Measurements from ENCODE around the gene PDK2. TPM values are rescaled to one million over a fixed set of nuclear protein-coding genes. Genes with fewer than 3 reads are reported as not detected.

PDK2 gene
- total RNA-seq, 1 donor from 2014 or later = 13.7 TPM

DNA sequence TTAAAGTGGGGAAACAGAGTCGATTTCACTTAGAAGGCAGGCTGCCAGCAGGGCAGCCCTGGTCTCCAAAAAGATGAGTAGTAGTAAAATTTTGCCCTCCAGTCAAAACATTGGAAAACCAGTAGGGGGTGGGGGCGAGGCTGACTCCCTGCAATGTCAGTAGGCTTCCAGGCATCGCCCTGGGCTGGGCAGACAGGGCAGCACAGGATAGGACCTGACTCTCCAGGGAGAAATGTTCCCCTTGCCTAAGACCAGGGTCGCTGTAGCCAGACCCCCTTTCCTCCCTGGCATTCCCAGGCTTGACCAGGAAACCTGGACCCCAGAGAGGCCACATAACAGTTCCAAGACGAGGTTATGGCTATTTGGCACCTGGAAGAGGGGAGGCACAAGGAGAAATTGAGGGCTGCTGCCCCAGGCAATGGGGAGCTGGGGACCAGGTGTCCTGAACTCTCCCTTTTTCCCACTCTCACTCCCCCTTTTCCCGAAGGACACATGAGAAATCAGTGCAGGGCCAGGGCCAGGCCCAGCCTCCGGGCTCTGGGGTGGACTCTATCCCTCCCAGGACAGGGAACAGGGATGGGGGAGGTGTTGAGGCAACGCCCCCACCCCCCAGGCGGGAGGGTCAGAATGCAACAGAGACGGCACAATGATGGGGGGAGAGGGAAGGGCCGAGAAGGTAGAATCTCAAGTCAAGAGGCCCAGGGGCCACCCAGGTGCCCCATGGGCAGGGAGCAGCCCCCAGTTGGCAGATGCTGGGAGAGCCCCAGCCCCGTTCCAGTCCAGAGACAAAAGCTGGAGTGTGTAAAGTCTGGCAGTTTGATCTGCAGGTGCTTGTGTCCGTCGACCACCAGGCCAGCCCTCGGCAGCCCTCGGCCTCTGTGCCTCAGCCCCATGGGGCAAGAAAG, 39.3 kb downstream of the PDK2 start:
- H3K36me3 Mint-ChIP-seq (ENCODE audit: low read depth) = peaks cover 48% of the 10 kb centered on the region
- H3K4me3 Mint-ChIP-seq = no peak overlapping the region
- DNase-seq (ENCODE audit: low spot score) = no peak
- no peak overlapping the region for H3K27ac Mint-ChIP-seq
- intact Hi-C loops (cut with micrococcal nuclease) = no loop called here
- H3K9me3 Mint-ChIP-seq = no peaks in the 10 kb centered on the region
- peaks cover 45% of the 10 kb centered on the region for H3K4me1 Mint-ChIP-seq (ENCODE audit: low read depth)
- H3K27me3 Mint-ChIP-seq (ENCODE audit: insufficient read depth) = peaks cover 5% of the 10 kb centered on the region

DNA sequence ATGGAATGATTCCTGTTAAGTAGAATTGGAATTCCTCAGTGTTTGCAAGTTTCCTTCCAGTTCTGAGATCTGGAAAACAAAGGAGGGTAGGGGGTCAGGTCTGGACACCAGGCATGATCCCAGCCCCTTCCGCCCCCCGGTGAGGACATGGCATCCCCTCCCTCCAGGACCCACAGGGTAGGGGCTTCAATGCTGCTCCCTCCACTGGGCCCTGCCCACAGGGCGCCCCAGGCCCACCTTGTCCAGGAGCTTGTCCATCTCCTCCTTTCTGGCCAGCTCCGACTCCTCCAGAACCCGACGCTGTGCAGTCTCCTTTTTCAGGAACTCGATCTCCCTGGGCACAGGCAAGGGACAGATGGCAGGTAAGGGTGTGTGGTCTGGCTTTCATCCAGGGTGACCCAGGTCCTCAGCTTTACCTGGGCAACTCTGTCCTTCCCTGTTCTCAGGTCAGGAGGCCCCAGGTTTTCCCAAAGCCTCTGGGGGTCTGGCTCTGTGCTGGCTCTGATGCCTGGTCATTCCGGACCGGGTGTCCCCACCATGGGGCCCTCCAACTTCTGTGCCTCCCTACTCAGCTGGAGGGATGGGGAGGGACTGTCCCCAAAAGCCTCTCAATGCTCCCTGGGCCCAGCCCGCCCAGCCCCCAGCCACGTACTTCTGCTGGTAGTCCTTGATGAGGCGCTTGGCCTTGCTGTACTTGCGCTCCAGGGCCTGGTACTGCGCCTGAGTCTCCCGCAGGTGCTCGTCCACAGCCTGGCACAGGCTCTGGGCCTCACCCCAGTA, 40.4 kb downstream of the PDK2 start:
- intact Hi-C loops (cut with micrococcal nuclease) = no loop called here
- no peak overlapping the region for H3K27ac Mint-ChIP-seq
- H3K27me3 Mint-ChIP-seq (ENCODE audit: insufficient read depth) = peaks cover 4% of the 10 kb centered on the region
- DNase-seq (ENCODE audit: low spot score) = no peak
- peaks cover 58% of the 10 kb centered on the region for H3K36me3 Mint-ChIP-seq (ENCODE audit: low read depth)
- peaks cover 55% of the 10 kb centered on the region for H3K4me1 Mint-ChIP-seq (ENCODE audit: low read depth)
- no peaks in the 10 kb centered on the region for H3K9me3 Mint-ChIP-seq
- no peak overlapping the region for H3K4me3 Mint-ChIP-seq

- intact Hi-C loops (cut with micrococcal nuclease) = no loop called here
- Mint-ChIP-seq H3K27me3 (ENCODE audit: insufficient read depth) (no peaks in the 10 kb centered on the region), H3K27ac (no peak overlapping the region), H3K4me3 (no peak overlapping the region), H3K9me3 (no peaks in the 10 kb centered on the region), H3K36me3 (ENCODE audit: low read depth) (peaks cover 63% of the 10 kb centered on the region), H3K4me1 (ENCODE audit: low read depth) (peaks cover 55% of the 10 kb centered on the region)
- DNase-seq (ENCODE audit: low spot score) = no peak
These were observed 41.0 kb downstream of the PDK2 start for GRCh38 chr17:50136096-50136687.

DNA sequence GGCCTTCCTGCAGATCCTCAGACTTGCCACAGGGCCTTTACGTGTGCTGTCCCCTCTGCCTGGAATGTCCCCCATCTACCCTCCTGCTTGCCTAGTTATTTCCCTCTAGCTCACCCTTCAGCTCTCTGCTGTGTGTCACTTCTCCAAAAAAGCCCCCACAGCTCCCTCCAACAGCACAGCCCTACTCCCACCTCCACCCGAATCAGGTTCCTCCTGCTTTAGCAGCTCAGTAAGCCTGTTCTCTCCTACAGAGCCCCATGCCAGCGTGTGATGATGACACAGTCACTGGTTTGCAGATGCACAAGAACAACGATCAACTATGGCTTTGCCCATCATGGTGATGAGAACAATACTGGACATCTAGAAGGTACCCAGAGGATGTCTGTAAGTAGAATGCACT, 41.9 kb downstream of the PDK2 start:
- Mint-ChIP-seq H3K27me3 (ENCODE audit: insufficient read depth) (no peaks in the 10 kb centered on the region), H3K27ac (peak overlapping the region; percentile 21), H3K4me1 (ENCODE audit: low read depth) (peaks cover 55% of the 10 kb centered on the region), H3K9me3 (no peaks in the 10 kb centered on the region), H3K4me3 (no peak overlapping the region), H3K36me3 (ENCODE audit: low read depth) (peaks cover 66% of the 10 kb centered on the region)
- intact Hi-C loops (cut with micrococcal nuclease) = no loop called here
- no peak for DNase-seq (ENCODE audit: low spot score)

- H3K27me3 Mint-ChIP-seq (ENCODE audit: insufficient read depth) = no peaks in the 10 kb centered on the region
- peaks cover 71% of the 10 kb centered on the region for H3K36me3 Mint-ChIP-seq (ENCODE audit: low read depth)
- intact Hi-C loops (cut with micrococcal nuclease) = no loop called here
- H3K4me3 Mint-ChIP-seq = peak overlapping the region; percentile 72
- no peaks in the 10 kb centered on the region for H3K9me3 Mint-ChIP-seq
- no peak for DNase-seq (ENCODE audit: low spot score)
- peak overlapping the region; percentile 79 for H3K27ac Mint-ChIP-seq
- peaks cover 71% of the 10 kb centered on the region for H3K4me1 Mint-ChIP-seq (ENCODE audit: low read depth)
These were observed 44.1 kb downstream of the PDK2 start for GRCh38 chr17:50139185-50139783.

GRCh38 chr17:50139950-50140885, 45.1 kb downstream of the PDK2 start:
- peak overlapping the region; percentile 72 for H3K4me3 Mint-ChIP-seq
- intact Hi-C loops (cut with micrococcal nuclease) = loop anchor here (1.0 to 2.0 kb wide), 5 partner anchors 11 to 157 kb away; no protein-coding TSS in a partner anchor
- peaks cover 79% of the 10 kb centered on the region for H3K36me3 Mint-ChIP-seq (ENCODE audit: low read depth)
- no peaks in the 10 kb centered on the region for H3K9me3 Mint-ChIP-seq
- peak; percentile 74 for DNase-seq (ENCODE audit: low spot score)
- H3K4me1 Mint-ChIP-seq (ENCODE audit: low read depth) = peaks cover 80% of the 10 kb centered on the region
- no peaks in the 10 kb centered on the region for H3K27me3 Mint-ChIP-seq (ENCODE audit: insufficient read depth)
- H3K27ac Mint-ChIP-seq = peak overlapping the region; percentile 79

GRCh38 chr17:50141026-50141744, 46.0 kb downstream of the PDK2 start:
- H3K4me3 Mint-ChIP-seq = peak overlapping the region; percentile 72
- H3K27ac Mint-ChIP-seq = peak overlapping the region; percentile 87
- peaks cover 79% of the 10 kb centered on the region for H3K36me3 Mint-ChIP-seq (ENCODE audit: low read depth)
- H3K27me3 Mint-ChIP-seq (ENCODE audit: insufficient read depth) = no peaks in the 10 kb centered on the region
- H3K4me1 Mint-ChIP-seq (ENCODE audit: low read depth) = peaks cover 90% of the 10 kb centered on the region
- no peaks in the 10 kb centered on the region for H3K9me3 Mint-ChIP-seq
- intact Hi-C loops (cut with micrococcal nuclease) = loop anchor here (2.0 kb wide), 1 partner anchor 58 kb away; no protein-coding TSS in a partner anchor
- DNase-seq (ENCODE audit: low spot score) = no peak

- H3K27ac Mint-ChIP-seq = peak overlapping the region; percentile 87
- H3K27me3 Mint-ChIP-seq (ENCODE audit: insufficient read depth) = no peaks in the 10 kb centered on the region
- H3K36me3 Mint-ChIP-seq (ENCODE audit: low read depth) = peaks cover 74% of the 10 kb centered on the region
- intact Hi-C loops (cut with micrococcal nuclease) = loop anchor here (2.0 kb wide), 1 partner anchor 57 kb away; no protein-coding TSS in a partner anchor
- H3K9me3 Mint-ChIP-seq = no peaks in the 10 kb centered on the region
- peak overlapping the region; percentile 60 for H3K4me3 Mint-ChIP-seq
- no peak for DNase-seq (ENCODE audit: low spot score)
- peaks cover 92% of the 10 kb centered on the region for H3K4me1 Mint-ChIP-seq (ENCODE audit: low read depth)
These were observed 46.6 kb downstream of the PDK2 start for GRCh38 chr17:50141745-50142110.

DNA sequence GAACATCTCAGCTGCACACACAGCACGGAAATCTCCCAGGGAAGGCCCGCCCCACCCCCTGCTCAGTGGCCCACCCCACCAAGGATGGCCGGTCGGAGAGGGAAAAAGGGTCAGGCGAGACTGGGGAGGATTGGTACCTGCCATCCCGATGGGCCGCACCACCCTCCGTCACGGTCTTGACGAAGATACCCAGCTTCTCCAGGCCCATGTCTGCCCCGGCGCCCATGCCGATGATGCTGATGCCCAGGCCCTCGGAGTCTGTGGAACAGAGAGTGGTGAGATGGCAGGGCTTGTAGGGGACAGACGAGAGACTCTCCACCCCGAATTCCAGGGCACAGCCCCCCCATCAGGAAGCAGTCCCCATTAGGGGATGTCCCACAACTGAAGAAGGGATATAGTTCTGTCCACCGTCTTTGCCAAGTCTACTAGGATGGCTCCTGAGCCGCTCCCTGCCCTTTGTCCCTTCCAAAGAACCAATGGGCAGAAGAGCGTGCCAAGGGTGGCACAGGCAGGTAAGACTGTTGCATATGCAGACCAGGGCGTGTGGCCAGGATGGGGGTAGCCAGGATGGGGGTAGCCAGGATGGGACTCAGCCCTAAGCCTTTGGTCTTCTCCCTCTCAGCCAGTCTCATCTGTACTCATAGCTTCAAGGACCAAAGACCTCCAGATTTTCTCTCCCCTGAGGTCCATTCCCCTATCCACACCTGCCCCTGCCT, 48.5 kb downstream of the PDK2 start:
- Mint-ChIP-seq H3K27ac (peak overlapping the region; percentile 64), H3K4me1 (ENCODE audit: low read depth) (peaks cover 86% of the 10 kb centered on the region), H3K9me3 (no peaks in the 10 kb centered on the region), H3K36me3 (ENCODE audit: low read depth) (peaks cover 70% of the 10 kb centered on the region), H3K27me3 (ENCODE audit: insufficient read depth) (no peaks in the 10 kb centered on the region), H3K4me3 (no peak overlapping the region)
- intact Hi-C loops (cut with micrococcal nuclease) = no loop called here
- no peak for DNase-seq (ENCODE audit: low spot score)

DNA sequence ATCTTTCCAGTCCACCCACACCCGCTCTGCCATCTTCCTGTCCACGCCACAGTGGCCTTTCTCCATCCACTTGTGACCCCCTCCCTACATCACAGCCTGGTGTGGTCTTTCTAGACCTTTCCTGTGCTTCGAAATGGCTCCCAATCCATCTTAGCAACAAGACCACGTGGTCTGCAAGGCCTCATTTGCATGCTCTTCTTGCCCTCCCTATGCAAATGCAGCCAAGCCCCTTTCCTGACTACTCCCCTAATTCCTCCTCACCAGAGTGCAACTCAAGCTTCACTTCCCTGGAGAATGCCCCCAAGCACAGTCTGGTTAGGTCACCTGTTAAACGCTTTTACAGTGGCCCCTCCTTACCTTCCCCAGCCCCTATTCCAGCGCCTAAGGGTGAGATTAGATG, 49.2 kb downstream of the PDK2 start:
- no peak for DNase-seq (ENCODE audit: low spot score)
- peak overlapping the region; percentile 64 for H3K27ac Mint-ChIP-seq
- intact Hi-C loops (cut with micrococcal nuclease) = no loop called here
- peaks cover 64% of the 10 kb centered on the region for H3K36me3 Mint-ChIP-seq (ENCODE audit: low read depth)
- H3K27me3 Mint-ChIP-seq (ENCODE audit: insufficient read depth) = no peaks in the 10 kb centered on the region
- H3K4me3 Mint-ChIP-seq = peak overlapping the region; percentile 9
- H3K9me3 Mint-ChIP-seq = no peaks in the 10 kb centered on the region
- peaks cover 84% of the 10 kb centered on the region for H3K4me1 Mint-ChIP-seq (ENCODE audit: low read depth)

Measured in activated T-helper 1 cell treated with anti-CD3 and anti-CD28 coated beads, Interleukin-12 subunit alpha, Interleukin-12 subunit beta, Interleukin-2, Interleukin-4 antibody, amounts not matched to agents 30 ng/mL and 10 ng/mL and 1 ng/mL, durations not matched to agents 14 hours and 24 hours and 36 hours (primary cell).